ENCODE data around the gene CD22. TPM values are rescaled to one million over a fixed set of nuclear protein-coding genes. Genes with fewer than 3 reads are reported as not detected.
"Not testable (repeated sequence)": the region's sequence is repeated elsewhere in the genome, so short reads cannot be mapped to it uniquely, and the experiment has no call there.

CD22 gene
- total RNA-seq, 1 donor from 2014 or later, result 0.05 TPM

- DNase-seq (ENCODE audit: low read depth), result peak; percentile 3
Observed at GRCh38 chr19:35357867-35358573, 29.0 kb downstream of the CD22 start, which contains the start of gene FFAR3. Gene FFAR3 (plus strand): TSS chr19:35358460. CDS start chr19:35358891, 431 bp downstream.

GRCh38 chr19:35358834-35359233, 29.8 kb downstream of the CD22 start:
- not testable (repeated sequence) for DNase-seq (ENCODE audit: low read depth)

DNA sequence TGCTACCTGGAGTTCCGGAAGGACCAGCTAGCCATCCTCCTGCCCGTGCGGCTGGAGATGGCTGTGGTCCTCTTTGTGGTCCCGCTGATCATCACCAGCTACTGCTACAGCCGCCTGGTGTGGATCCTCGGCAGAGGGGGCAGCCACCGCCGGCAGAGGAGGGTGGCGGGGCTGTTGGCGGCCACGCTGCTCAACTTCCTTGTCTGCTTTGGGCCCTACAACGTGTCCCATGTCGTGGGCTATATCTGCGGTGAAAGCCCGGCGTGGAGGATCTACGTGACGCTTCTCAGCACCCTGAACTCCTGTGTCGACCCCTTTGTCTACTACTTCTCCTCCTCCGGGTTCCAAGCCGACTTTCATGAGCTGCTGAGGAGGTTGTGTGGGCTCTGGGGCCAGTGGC, 30.4 kb downstream of the CD22 start:
- DNase-seq (ENCODE audit: low read depth), result not testable (repeated sequence)

GRCh38 chr19:35360081-35360480, 31.1 kb downstream of the CD22 start:
- DNase-seq (ENCODE audit: low read depth), result not testable (repeated sequence)

- no peak for DNase-seq (ENCODE audit: low read depth)
Observed at GRCh38 chr19:35360880-35361420, 32.0 kb downstream of the CD22 start.

DNA sequence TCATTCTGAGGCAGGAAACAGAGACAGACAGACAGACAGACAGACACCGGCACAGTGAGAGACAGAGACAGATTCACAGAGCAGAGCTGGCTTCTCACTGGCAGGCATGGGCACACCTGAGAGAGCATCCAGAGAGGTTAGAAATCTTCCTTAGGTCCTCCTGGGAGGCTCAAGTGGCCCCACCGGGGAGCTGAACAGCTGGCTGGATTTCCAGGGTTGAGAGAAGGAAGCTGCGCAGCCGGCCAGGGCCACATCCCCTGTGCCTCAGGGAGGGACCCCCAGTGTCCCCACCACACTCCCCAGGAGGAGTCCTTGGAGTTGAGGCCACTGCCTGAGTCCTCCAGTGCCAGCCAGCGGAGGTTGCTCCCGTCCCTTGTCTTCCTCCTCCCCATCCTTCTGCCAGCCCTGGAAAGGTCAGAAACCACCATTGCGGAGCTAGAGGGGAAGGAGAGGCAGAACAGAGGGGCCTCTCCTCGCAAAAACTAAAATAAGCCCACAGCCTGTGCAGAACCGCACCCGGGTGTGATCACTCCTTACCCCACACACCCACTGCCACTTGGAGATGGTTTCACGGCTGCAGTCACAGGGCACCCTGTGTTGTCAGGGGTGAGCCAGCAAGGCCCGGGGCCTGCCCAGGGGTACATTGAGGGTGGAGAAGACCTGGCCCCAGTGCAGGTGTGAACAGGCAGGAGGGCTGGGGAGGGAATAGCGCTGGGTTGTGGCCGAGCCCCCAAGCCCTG, 33.4 kb downstream of the CD22 start:
- no peak for DNase-seq (ENCODE audit: low read depth)

GRCh38 chr19:35363001-35363590, 34.1 kb downstream of the CD22 start:
- no peak for DNase-seq (ENCODE audit: low read depth)

- no peak for DNase-seq (ENCODE audit: low read depth)
Observed at GRCh38 chr19:35363711-35364425, 34.9 kb downstream of the CD22 start.

- no peak for DNase-seq (ENCODE audit: low read depth)
Observed at GRCh38 chr19:35365303-35365702, 36.3 kb downstream of the CD22 start.

- no peak for DNase-seq (ENCODE audit: low read depth)
Observed at GRCh38 chr19:35368378-35368777, 39.4 kb downstream of the CD22 start.

- DNase-seq (ENCODE audit: low read depth), result no peak
Observed at GRCh38 chr19:35369522-35369921, 40.5 kb downstream of the CD22 start.

GRCh38 chr19:35370722-35371121, 41.7 kb downstream of the CD22 start, which contains the start of gene GPR42:
Gene GPR42 (plus strand): TSS chr19:35371068. CDS start chr19:35371360, 292 bp downstream.
- no peak for DNase-seq (ENCODE audit: low read depth)

DNA sequence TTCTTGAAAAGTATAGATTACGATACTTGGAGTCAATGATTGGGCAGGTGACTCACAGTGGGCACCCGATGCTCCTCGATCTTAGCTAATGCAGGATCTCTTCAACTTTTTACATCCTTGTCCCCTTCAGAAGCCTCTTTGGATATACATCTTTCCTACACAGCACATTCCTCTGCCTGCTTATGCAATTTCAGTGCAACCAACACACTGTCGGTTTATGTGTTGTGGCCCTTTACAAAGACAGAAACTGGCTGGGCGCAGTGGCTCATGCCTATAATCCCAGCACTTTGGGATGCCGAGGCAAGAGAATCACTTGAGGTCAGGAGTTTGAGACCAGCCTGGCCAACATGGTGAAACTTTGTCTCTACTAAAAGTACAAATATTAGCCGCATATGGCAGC, 44.5 kb downstream of the CD22 start:
- DNase-seq (ENCODE audit: low read depth), result no peak

DNA sequence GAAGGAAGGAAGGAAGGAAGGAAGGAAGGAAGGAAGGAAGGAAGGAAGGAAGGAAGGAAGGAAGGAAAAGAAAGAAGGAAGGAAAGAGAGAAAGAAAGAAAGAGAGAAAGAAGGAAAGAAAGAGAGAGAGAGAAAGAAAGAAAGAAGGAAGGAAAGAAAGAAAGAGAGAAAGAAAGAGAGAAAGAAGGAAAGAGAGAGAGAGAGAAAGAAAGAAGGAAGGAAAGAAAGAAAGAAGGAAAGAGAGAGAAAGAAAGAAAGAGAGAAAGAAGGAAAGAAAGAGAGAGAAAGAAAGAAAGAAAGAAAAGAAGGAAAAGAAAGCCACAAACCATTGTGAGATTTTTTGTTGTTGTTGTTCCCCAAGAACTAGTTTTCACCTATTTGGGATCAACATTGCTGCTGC, 45.0 kb downstream of the CD22 start:
- not testable (repeated sequence) for DNase-seq (ENCODE audit: low read depth)

DNA sequence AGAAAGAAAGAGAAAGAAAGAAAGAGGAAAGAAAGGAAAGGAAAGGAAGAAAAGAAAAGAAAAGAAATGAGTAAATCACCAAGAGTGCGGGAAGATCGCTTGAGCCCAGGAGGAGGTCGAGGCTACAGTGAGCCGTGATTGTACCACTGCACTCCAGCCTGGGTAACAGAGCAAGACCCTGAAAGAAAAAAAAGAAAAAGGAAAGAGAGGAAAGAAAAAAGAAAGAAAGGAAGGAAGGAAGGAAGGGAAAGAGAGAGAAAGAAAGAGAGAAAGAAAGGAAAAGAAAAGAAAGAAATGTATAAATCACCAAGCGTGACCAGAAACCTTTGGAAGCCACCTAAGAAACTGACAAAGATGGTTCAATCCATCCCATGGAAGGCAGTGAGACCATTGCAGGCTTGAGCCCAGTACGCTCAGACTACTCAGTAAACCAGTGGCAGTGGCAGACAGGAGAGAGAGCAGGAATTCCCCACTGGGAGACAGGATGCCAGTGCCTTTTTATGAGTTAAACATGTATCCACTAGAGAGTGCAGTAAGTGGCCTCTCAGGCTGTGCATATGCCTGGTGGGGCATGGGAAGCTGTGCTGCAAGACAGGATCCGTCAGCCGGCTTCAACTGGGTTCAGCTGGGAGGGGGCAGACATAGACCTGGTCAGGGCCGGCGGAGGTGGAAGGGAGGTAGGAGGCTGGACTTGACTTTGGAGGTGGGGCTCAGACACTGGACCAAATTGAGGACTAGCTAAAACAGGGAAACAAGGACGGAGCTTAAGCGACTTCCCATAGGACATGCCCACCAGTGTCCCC, 46.7 kb downstream of the CD22 start:
- DNase-seq (ENCODE audit: low read depth), result no peak

GRCh38 chr19:35377656-35378055, 48.7 kb downstream of the CD22 start:
- no peak for DNase-seq (ENCODE audit: low read depth)

- no peak for DNase-seq (ENCODE audit: low read depth)
Observed at GRCh38 chr19:35378356-35378755, 49.4 kb downstream of the CD22 start.

- not testable (repeated sequence) for DNase-seq (ENCODE audit: low read depth)
Observed at GRCh38 chr19:35379545-35379944, 50.6 kb downstream of the CD22 start.

DNA sequence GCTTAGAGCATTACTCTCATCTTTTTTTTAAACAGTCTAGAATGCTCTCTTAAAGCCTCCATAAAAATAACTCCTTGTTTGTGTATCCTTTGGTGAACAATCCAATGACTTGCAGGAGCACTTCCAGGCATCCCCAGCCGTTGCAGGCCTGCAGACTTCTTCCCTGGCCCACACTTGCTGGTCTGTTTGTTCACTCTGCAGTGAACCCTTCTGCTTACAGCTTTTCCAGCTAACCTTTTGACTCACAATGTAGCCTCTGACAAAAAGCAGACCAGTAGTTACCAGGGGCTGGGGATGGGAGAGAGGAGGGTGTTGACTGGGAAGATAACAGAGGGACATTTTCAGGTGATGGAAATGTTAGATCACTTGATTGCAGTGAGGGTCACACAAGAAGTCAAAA, 51.0 kb downstream of the CD22 start:
- no peak for DNase-seq (ENCODE audit: low read depth)

DNA sequence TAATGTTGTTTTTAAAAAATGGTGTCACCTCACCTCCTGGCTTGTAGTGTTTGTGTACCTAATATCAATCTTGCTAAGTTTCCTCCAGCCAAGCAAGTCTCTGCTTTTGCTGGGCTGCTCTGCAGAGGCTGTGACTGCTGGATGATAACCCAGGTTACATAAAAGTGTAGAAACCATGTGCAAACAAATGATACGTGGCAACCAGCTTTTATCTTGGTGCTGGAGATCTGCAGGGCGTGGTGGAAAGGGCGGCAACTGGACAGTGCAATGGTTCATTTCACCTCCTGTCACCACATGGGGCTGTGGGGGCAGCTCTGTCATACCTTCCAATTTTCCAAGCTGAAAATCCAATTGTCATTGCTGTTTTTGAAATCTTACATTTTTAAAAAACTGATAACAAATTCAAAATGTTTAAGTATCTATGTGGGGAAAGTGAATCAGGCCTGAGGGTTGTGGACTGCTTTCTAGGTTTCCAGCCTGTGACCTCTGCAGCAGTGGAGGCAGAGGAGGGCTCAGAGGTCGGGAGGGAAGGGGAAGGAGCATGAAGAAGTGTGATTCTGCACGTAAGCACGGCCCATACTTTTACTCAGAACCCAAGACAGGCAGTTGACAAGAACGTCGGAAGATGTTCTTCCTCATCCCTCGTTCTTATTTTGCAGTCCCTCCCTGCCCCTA, 51.6 kb downstream of the CD22 start:
- no peak for DNase-seq (ENCODE audit: low read depth)

Measured in myocyte (in vitro differentiated cells).